HG03571 (cell line): ENCODE results near the gene RHBDL1.

ENCODE experiments used
- ATAC-seq: cut with Tn5 transposase; IDR thresholded peaks from one replicate; pipeline ENCODE4 v1.9.1; 2021; ENCODE audit not compliant: unreplicated experiment

Gene RHBDL1

GRCh38 chr16:717450-718245 lies 42.2 kb downstream of the RHBDL1 start:
- ATAC-seq, result no peak

DNA sequence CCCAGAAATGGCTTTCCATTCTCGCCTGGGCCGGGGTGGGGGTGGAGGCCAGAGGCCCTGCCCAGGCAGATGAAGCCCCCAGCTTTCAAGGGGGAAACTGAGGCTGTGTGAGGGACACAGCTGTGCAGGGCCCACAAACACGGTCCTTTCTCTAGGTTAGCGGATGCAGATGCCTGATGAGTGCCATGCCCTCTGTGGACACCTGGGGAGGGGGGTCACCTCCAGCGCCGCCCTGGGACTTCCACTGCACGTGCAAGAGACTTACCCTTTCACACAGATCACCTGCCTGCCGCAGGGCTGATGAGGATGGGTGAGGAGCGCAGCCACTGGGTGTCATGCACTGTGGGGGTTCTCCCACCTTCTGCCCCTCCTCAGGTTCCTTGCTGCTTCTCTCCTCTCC lies 42.9 kb downstream of the RHBDL1 start:
- no peak for ATAC-seq

DNA sequence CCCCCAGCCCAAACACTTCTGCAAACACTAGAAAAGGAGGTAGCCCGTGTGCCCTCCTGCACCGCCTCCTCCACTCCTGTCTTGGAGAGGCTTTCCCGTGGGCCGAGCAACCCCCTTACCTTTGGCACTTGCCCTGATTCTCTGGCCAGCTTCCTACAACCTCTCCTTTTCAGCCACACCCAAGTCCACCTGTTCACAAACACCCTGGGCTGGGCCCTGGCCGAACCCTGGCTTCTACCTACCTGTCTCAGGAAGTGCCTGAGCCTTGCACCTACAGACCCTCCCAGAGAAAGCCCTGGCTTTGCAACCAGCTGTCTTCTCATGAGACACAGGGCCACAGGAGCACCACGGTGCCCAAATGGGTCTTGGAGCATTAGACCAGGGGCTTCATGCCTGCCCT lies 43.5 kb downstream of the RHBDL1 start:
- no peak for ATAC-seq

GRCh38 chr16:719815-720446 lies 44.5 kb downstream of the RHBDL1 start:
- ATAC-seq, result no peak

GRCh38 chr16:720447-720989 lies 45.0 kb downstream of the RHBDL1 start:
- peak; percentile 9 for ATAC-seq

- peak; percentile 58 for ATAC-seq
These were observed 45.7 kb downstream of the RHBDL1 start, which contains the start of gene ANTKMT for GRCh38 chr16:720990-721764. ANTKMT (plus strand) TSS chr16:721146; CDS start chr16:721275, 129 bp downstream.

GRCh38 chr16:721765-722540 lies 46.5 kb downstream of the RHBDL1 start:
- ATAC-seq, result no peak

DNA sequence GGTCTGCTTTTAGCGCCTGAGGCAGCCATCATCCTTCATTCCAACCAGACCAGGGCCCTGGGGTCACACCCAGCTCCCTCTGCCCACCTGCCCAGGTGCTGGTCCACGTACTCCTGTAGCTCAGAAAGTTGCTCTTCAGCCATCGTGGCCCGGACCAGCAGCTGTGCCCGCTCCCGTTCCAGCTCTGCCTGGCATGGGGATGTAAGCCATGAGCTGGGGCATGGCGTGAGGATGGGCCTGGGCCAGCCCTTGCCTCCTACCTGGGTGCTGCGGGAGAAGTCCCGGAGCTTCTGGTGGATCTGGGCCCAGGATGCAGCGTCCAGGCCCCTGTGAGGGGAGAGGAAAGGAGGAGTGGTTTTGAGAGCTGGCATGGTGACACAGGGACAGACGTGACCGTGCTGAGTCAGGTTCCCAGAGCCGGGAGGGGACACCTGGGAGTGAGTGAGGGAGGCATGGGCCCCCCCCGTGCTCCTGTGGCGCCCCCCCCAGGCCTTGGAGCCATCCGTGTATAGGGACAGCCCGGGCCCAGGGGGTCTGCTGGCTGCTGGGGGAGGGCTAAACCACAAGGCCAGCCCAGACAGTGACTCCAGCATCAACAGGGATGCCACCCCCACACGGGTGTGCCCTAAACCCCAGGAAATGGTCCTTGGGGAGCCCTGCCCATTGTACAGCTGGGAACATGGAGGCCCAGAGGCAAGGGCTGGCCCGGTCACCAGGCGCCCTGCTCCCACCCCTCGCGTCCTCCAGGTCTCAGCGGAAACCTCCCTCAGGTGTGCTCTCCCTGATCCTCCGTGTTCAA lies 47.6 kb downstream of the RHBDL1 start:
- ATAC-seq, result no peak

- no peak for ATAC-seq
These were observed 48.2 kb downstream of the RHBDL1 start for GRCh38 chr16:723695-724094.

DNA sequence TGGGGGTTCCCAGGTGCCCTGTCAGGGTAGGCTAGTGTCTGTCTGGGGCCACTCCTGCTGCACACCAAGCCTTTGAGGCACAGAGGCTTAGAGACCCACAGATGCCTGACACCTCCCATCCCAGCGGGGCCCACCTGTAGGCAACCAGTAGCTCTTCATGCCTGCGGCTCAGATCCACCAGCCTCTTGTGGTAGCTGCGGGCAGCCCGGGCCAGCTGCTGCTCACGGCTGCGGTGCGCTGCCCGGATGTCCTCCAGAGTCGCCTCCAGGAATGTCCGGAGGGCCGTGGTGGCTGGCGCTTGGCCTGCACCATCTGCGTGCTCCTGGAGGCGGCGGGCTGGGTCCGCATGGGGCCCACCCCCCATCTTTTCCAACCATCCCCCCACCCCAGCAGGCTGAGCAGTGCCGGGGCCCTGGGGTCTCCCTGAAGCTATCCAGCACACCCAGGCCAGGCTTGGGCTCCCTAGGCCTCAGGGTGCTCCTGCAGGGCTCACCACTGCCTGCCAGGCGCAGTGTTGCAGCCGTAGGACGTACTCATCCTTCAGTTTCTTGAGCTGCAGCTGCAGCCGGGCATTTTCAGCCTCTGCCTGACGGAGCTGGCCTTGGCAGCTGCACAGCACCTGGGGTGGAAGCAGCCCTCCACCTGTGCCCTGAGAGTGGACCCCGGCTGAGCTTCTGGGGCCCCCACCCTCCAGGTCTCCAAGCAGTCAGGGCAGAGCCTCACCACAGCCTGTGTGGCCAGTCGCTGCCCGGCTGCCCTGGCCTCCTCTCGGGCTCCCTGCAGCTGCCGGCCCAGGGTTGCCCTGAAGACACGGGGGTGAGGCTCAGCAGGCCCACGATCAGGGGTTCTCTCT lies 48.9 kb downstream of the RHBDL1 start:
- no peak for ATAC-seq

DNA sequence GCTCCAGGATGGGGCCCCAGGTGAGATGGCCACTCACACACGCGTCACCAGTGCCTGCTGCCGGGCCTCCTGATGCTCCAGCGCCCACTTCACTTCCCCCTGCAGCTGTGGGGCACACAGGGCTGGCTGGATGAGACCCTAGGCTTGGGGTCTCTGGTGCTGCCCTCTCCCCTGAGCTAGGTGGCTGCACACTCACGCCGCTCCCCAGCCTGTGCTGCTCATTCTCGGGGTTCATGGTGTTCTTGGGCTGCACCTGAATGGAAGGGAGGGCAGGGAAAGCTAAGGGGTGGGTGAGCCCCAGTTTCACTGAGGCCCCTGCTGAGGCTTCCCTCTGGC lies 49.5 kb downstream of the RHBDL1 start:
- ATAC-seq, result no peak

- no peak for ATAC-seq
These were observed 50.2 kb downstream of the RHBDL1 start for GRCh38 chr16:725463-726187.

- ATAC-seq, result no peak
These were observed 50.6 kb downstream of the RHBDL1 start for GRCh38 chr16:726188-726437.

DNA sequence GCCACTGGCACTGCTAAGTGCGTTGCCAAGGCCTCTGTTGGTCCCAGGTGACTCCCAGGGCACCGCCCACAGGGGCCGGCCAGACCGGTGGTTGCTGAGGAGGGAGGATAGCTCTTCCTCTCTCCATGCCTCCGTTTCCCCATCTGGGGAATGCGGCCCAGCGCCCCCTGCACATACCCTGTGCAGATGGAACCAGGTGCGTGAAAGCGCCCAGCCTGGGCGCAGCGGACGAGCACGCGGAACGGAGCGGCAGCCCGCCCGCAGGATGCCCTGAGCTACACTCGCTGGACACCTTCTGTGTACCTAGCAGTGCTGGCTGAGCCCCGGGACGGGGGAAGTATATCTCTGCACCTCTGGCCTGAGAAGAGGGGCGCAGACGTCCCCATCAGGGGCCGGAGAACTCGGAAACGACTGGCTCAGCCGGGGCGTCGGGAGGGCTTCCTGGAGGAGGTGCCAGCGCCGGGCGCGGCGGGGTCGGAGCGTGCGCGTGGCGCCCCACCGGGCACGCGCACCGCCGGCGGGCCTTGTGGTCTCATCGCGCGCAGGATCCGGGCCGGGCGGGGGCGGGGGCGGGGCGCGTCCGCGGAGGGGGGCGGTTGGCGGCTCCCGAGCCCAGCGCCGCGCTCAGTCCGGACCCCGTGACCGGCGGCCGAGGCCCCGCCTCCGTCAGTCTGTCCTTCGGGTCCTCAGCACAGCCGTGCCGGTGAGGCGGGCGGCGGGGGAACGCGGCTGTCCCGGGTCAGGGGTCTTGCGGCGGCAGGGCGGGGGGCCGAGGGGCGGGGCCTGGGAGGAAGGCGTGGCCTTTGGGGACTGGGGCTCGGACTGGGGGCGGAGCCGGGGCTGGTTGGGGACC lies 51.2 kb downstream of the RHBDL1 start, which contains the start of the genes CCDC78 and HAGHL:
Gene CCDC78, minus strand, starts transcription at position 6 of the 853 bp plus-strand sequence. CDS start 76 bp downstream, outside the sequence.
Gene HAGHL, plus strand, starts transcription at position 669 of the 853 bp plus-strand sequence. CDS start 404 bp downstream, outside the sequence.
- no peak for ATAC-seq

GRCh38 chr16:727291-727977 lies 52.0 kb downstream of the RHBDL1 start:
- ATAC-seq, result no peak
